IPS-18a (cell line): ENCODE results near the gene MRPS23.

Source experiments
- H3K27ac ChIP-seq: one replicate; pipeline ENCODE4 v1.5.1; 2013; ENCODE audit warnings: low read length
- H3K27me3 ChIP-seq: one replicate; pipeline ENCODE4 v1.6.1; 2013; ENCODE audit warnings: mild to moderate bottlenecking, low read length; ENCODE audit not compliant: control insufficient read depth, insufficient read depth
- H3K36me3 ChIP-seq: one replicate; pipeline ENCODE4 v1.6.1; 2013; ENCODE audit warnings: low read depth, low read length; ENCODE audit not compliant: control insufficient read depth
- H3K4me1 ChIP-seq: one replicate; pipeline ENCODE4 v1.6.1; 2013; ENCODE audit warnings: low read depth, low read length; ENCODE audit not compliant: control insufficient read depth
- H3K4me3 ChIP-seq: one replicate; pipeline ENCODE4 v1.5.1; 2013; ENCODE audit warnings: low read length
- H3K9ac ChIP-seq: one replicate; pipeline ENCODE4 v1.6.1; 2013; ENCODE audit warnings: mild to moderate bottlenecking, low read length, moderate library complexity
- H3K9me3 ChIP-seq: one replicate; pipeline ENCODE4 v1.6.1; 2013; ENCODE audit warnings: low read depth, low read length; ENCODE audit not compliant: control insufficient read depth

Gene MRPS23

GRCh38 chr17:57888311-57889216 lies 38.7 kb upstream of the MRPS23 start:
- Histone ChIP-seq H3K27me3 (no peaks in the 10 kb centered on the region), H3K4me3 (no peak overlapping the region), H3K9ac (no peak overlapping the region), H3K27ac (no peak overlapping the region), H3K9me3 (no peaks in the 10 kb centered on the region), H3K4me1 (peaks cover 10% of the 10 kb centered on the region), H3K36me3 (no peaks in the 10 kb centered on the region)

GRCh38 chr17:57887161-57887560 lies 37.3 kb upstream of the MRPS23 start:
- Histone ChIP-seq H3K4me1 (no peaks in the 10 kb centered on the region), H3K27ac (no peak overlapping the region)

GRCh38 chr17:57886020-57886419 lies 36.2 kb upstream of the MRPS23 start:
- H3K4me3 ChIP-seq = no peak overlapping the region
- no peaks in the 10 kb centered on the region for H3K36me3 ChIP-seq
- no peaks in the 10 kb centered on the region for H3K27me3 ChIP-seq
- no peak overlapping the region for H3K9ac ChIP-seq
- H3K4me1 ChIP-seq = peaks cover 10% of the 10 kb centered on the region
- H3K9me3 ChIP-seq = no peaks in the 10 kb centered on the region
- no peak overlapping the region for H3K27ac ChIP-seq

More at GRCh38 chr17:57887161-57887560, 37.3 kb upstream of the MRPS23 start:
- no peaks in the 10 kb centered on the region for H3K9me3 ChIP-seq
- no peak overlapping the region for H3K9ac ChIP-seq
- no peaks in the 10 kb centered on the region for H3K36me3 ChIP-seq
- no peak overlapping the region for H3K4me3 ChIP-seq
- H3K27me3 ChIP-seq = no peaks in the 10 kb centered on the region

- H3K27ac ChIP-seq = no peak overlapping the region
- no peaks in the 10 kb centered on the region for H3K27me3 ChIP-seq
- peaks cover 14% of the 10 kb centered on the region for H3K4me1 ChIP-seq
- H3K9ac ChIP-seq = no peak overlapping the region
- no peaks in the 10 kb centered on the region for H3K36me3 ChIP-seq
- no peaks in the 10 kb centered on the region for H3K9me3 ChIP-seq
- H3K4me3 ChIP-seq = no peak overlapping the region
Observed at GRCh38 chr17:57885148-57885915, 35.5 kb upstream of the MRPS23 start.

GRCh38 chr17:57881783-57882351 lies 32.0 kb upstream of the MRPS23 start:
- H3K27me3 ChIP-seq = peaks cover 4% of the 10 kb centered on the region
- peaks cover 26% of the 10 kb centered on the region for H3K4me1 ChIP-seq
- no peaks in the 10 kb centered on the region for H3K36me3 ChIP-seq
- no peak overlapping the region for H3K9ac ChIP-seq
- no peaks in the 10 kb centered on the region for H3K9me3 ChIP-seq
- H3K4me3 ChIP-seq = no peak overlapping the region
- H3K27ac ChIP-seq = no peak overlapping the region

- H3K27me3 ChIP-seq = peaks cover 8% of the 10 kb centered on the region
- no peaks in the 10 kb centered on the region for H3K36me3 ChIP-seq
- no peak overlapping the region for H3K27ac ChIP-seq
- no peak overlapping the region for H3K9ac ChIP-seq
- no peak overlapping the region for H3K4me3 ChIP-seq
- H3K9me3 ChIP-seq = no peaks in the 10 kb centered on the region
- peaks cover 33% of the 10 kb centered on the region for H3K4me1 ChIP-seq
Observed at GRCh38 chr17:57881143-57881542, 31.3 kb upstream of the MRPS23 start.

- H3K27ac ChIP-seq = no peak overlapping the region
- no peaks in the 10 kb centered on the region for H3K9me3 ChIP-seq
- no peak overlapping the region for H3K4me3 ChIP-seq
- H3K27me3 ChIP-seq = peaks cover 8% of the 10 kb centered on the region
- no peaks in the 10 kb centered on the region for H3K36me3 ChIP-seq
- peaks cover 43% of the 10 kb centered on the region for H3K4me1 ChIP-seq
- H3K9ac ChIP-seq = no peak overlapping the region
Observed at GRCh38 chr17:57880086-57880456, 30.2 kb upstream of the MRPS23 start.

- H3K4me1 ChIP-seq = peaks cover 47% of the 10 kb centered on the region
Observed at GRCh38 chr17:57879437-57880085, 29.7 kb upstream of the MRPS23 start.

GRCh38 chr17:57877803-57878377 lies 28.0 kb upstream of the MRPS23 start:
- no peak overlapping the region for H3K27ac ChIP-seq
- H3K4me1 ChIP-seq = peaks cover 55% of the 10 kb centered on the region
- no peak overlapping the region for H3K4me3 ChIP-seq
- H3K27me3 ChIP-seq = peaks cover 16% of the 10 kb centered on the region
- no peak overlapping the region for H3K9ac ChIP-seq
- no peaks in the 10 kb centered on the region for H3K9me3 ChIP-seq
- no peaks in the 10 kb centered on the region for H3K36me3 ChIP-seq

More at GRCh38 chr17:57879437-57880085, 29.7 kb upstream of the MRPS23 start:
- H3K9me3 ChIP-seq = no peaks in the 10 kb centered on the region
- H3K9ac ChIP-seq = no peak overlapping the region
- H3K27me3 ChIP-seq = peaks cover 8% of the 10 kb centered on the region
- H3K36me3 ChIP-seq = no peaks in the 10 kb centered on the region
- H3K4me3 ChIP-seq = no peak overlapping the region
- no peak overlapping the region for H3K27ac ChIP-seq

- H3K36me3 ChIP-seq = no peaks in the 10 kb centered on the region
- peaks cover 16% of the 10 kb centered on the region for H3K27me3 ChIP-seq
- peaks cover 53% of the 10 kb centered on the region for H3K4me1 ChIP-seq
- no peak overlapping the region for H3K4me3 ChIP-seq
- no peak overlapping the region for H3K9ac ChIP-seq
- no peaks in the 10 kb centered on the region for H3K9me3 ChIP-seq
- no peak overlapping the region for H3K27ac ChIP-seq
Observed at GRCh38 chr17:57876866-57877237, 27.0 kb upstream of the MRPS23 start.
